CMK (cell line): ENCODE results near the gene SFRP5.
A peak's percentile ranks its signal among the peaks of the same experiment; 100 is the strongest.

ENCODE experiments used
- DNase-seq: peaks from one replicate; pipeline ENCODE4 v3.0.0-alpha.2; 2010; ENCODE audit warnings: low read depth

SFRP5 gene, protein sequence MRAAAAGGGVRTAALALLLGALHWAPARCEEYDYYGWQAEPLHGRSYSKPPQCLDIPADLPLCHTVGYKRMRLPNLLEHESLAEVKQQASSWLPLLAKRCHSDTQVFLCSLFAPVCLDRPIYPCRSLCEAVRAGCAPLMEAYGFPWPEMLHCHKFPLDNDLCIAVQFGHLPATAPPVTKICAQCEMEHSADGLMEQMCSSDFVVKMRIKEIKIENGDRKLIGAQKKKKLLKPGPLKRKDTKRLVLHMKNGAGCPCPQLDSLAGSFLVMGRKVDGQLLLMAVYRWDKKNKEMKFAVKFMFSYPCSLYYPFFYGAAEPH

DNA sequence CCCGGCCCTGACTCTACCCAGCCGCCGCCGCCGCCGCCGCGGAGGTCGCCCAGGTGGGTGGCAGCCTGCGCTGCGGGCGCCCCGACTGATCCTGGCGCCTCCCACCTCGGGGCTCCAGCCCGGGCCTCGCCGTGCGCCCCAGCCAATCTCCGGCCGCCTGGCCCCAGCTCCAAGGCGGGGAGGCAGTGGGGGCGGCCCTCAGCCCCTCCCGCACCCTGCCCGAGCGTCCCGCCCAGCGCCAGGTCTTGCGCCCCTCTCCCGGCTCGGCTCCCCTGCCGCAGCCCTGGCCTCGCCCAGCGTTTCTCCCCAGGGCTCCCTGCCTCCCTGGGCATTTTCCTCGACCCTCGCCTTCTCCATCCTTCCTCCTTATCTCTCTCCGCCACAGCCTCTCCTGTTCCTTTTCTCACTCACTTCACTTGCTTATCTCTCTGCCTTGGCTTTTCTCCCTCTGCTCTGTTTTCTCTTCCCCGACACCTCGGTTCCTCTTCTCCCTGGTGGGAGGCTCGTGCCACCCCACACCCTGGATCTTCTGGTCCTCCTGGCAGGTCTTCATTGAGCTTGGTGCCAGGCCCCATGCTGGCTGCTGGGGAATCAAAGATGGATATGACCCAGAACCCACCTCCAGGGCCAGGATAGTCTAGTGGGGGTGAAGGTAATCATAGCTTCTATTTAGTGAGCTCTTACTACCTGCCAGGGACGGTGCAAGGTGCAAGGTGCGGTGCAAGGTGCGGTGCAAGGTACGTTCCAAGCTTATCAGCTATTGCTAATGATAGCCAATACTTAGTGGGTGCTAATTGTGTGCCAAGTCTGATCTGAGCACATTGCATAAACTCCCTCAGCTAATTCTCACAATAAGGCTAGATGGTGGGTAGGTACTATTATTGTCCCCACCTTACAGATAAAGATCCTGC lies at the start of gene SFRP5:
TSS of gene SFRP5 (minus strand) at position 87 of the 911 bp plus-strand sequence. CDS start 166 bp downstream, outside the sequence.
- DNase-seq = peak; percentile 83

DNA sequence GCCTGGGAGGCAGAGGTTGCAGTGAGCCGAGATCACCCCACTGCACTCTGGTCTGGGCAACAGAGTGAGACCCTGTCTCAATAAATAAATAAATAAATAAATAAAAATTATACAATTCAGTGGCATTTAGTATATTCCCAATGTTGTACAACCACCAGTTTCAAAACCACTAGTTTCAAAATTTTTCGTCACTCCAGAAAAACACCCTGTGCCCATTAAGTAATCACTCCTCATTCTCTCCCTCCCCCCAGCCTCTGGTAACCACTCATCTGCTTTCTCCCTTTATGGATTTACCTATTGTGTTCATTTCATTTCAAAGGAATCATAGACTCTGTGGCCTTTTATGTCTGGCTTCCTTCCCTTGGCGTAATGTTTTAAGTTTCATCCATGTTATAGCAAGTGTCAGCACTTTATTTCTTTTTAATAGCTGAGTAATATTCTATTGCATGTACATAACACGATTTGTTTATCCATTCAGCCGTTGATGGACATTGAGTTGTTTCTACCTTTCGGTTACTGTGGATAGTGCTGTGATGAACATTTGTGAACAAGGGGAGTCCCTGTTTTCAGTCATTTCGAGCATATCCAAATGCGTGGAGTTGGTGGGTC lies 48.4 kb upstream of the SFRP5 start:
- DNase-seq = no peak

DNA sequence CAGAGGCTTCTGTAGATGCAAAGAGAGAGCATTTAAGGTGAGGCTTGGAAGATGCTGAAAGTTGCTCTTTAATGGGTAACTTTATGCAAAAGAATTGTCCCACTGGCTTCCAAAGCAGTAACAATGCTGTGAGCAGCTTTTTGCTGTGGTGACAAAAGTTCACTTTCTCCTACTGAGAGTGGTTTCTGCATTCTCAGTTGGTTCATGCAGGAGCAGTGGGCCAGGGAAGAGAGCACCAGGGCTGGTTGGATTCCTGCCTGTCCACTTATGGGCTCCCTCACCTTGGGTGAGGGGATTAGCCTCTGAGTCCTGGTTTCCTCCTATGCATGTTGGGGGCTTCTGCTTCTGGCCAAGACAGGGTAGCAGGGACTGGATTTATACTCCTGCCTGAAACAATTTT lies 46.8 kb upstream of the SFRP5 start:
- no peak for DNase-seq

DNA sequence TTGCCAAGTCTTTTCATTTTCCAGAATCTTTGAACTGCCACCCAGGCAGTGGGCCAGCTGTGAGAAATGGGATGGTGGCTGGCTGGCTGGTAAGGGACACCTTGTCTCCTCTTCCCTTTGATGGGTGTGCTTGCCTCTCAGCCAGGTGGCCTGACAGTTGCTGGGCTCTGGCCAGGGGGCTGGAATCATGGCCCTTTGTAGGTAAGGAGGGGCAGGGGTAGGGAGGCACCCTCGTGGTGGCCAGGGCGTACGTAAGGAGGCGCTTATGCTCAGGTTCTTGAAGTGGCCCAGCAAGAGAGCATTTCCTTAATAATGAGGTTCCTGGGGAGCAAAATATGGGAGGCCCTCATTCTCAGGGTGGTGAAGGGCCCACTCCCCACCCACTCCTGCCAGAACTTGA lies 44.8 kb upstream of the SFRP5 start:
- DNase-seq = no peak

DNA sequence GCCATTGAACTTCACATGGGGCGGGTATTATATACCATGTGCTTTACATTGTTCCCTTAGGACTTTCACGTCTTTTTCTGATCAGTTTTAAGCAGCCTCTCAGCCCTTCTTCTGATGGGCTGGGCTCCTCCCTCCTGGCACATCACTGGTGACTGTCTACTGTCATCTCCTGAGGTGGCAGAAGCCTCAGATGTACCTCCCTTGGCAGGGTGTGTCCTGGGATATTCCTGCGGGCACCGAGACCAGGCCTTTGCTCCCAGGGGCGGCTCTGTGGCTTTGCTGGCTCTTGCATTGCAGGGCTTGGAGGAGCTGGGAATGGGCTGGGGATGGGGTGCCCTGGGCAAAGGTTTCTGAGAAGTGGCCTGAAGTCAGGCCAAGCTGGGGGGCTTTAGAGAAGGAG lies 43.2 kb upstream of the SFRP5 start:
- no peak for DNase-seq

DNA sequence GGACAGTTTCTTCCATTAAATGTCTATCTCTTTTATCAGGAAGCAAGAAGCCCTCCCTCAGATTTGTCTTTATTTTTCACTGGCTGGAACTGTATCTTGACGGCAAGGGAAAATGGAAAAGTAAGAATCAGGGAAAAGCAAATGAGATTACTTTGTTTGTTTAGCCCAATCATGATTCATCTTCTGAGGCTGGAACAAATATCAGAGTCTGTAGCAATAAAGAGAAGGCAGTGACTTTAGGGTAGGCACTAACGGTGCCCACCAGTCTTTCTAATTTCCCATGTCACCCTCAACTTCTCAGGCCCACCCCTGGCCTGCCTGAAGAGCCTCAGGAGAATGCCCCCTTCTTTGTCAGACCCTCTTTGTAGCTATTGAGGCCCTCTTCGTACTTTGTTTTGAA lies 41.5 kb upstream of the SFRP5 start:
- no peak for DNase-seq

DNA sequence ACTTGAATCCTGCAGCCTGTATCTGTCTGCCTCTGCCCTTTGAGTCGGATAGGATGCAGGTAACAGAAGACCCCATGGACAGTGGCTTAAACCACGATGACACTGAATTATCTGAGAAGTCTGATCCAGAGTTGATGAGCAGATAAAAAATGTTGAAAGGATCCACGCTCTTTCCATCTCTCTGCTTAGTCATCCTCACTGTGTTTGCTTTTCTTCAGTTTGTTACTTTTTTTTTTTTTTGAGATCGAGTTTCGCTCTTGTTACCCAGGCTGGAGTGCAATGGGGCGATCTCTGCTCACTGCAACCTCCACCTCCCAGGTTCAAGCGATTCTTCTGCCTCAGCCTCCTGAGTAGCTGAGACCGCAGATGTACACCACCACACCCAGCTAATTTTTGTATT lies 40.9 kb upstream of the SFRP5 start:
- no peak for DNase-seq

DNA sequence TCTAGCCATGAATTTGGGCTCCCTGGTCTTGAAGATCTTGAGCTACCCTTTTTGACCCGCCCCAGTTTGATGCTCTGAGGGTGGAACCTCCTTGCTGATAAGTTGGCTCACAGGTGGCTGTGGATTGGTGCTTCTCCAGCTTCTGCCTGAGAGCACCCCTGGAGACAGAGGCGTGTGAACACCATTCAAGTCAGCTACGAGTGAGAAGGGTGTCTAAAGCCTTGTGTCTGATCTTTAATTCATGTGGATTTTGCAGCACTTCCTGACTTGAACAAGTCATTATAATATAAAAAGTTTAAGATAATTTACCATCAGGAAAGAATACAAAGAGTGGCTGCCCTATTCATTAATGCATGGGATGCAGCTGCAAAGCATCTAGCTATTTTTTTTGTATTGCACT lies 40.2 kb upstream of the SFRP5 start:
- no peak for DNase-seq

DNA sequence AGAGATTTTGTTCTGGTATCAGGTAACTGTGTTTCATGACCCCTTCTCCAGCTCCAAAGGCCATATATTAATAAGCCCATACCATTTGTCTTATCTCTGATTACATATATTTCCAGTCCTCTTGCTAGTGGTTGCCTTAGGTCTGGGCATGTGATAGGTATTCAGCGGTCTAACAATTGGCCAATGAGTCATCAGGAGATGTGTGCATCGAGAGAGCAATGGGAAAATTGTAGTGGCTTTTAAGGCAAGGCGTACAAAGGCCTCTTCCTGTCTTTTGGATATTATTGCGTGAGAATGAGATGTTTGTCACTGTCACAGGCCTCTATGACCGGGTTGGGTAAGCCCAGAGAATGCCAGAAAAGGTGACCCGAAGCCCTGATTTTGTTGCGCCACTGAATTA lies 38.6 kb upstream of the SFRP5 start:
- no peak for DNase-seq

DNA sequence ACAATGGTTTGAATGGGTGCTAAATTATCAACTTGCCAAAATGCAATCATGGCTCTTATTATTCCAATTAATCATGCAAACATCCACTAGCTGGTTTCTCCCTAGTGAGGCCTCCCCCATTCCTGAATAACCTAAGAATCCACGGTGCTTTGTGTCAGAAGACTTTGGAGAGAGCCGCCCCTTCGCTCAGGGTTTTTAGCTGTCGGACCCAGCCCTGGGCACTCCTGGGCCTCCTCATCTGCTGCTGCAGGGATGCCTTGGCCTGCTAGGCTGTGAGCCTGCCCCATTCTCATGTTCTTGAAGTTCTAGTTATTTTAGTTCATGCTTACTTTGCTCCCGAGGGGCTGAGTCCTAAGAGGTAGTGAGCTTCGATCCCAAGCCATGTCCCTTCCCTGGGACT lies 34.1 kb upstream of the SFRP5 start:
- no peak for DNase-seq

DNA sequence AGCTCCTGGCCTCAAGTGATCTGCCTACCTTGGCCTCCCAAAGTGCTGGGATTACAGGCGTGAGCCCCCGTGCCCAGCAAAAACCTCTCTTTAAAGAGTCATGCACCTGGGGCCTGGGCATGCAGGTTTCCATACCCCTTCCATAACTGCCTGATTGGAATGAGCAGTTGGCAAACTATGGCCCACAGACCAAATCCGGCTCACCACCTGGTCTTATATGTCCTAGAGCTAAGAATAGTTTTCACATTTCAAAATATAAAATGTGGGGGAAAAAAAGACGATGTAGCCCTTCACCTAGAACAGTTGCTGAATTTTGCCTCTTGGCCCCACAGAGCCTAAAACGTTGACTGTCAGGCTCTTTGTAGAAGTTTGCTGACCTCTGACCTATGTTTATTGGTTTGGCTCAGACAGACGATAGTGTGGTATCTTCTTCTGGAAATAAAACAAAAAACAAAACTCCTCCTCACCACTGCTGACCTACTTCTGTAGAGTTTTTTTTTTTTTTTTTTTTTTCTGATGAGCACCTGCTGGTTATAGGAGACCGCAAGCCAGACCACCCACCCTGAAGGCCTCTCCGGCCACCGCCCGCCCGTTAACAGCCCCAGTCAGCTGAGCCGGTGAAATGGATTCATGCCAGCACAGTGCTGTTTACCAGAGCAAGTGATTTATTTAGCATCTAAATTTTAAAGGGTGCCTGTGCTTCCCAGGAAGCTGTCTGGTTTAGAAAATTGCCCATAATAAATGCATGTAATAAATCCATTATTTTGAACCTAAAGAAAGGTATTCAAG lies 33.5 kb upstream of the SFRP5 start:
- DNase-seq = no peak

DNA sequence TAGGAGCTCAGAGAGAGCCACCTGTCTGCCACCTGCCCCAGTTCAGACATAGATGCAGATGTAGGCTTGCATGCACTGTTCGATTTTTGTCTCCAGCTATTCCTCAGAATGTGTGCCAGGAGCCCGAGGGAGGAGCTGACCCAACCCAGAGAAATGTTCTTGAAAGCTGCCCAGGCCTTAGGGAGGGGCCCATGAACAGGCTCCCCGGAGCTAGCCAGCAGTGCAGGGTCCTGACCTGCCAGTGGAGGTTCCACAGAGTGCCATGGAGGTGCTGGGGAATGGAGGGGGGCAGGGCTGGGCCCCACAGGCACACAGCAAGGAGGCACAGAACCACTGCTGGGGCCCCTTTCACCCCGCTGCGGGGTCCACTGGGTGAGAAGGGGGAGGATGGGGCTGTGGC lies 29.6 kb upstream of the SFRP5 start:
- no peak for DNase-seq

DNA sequence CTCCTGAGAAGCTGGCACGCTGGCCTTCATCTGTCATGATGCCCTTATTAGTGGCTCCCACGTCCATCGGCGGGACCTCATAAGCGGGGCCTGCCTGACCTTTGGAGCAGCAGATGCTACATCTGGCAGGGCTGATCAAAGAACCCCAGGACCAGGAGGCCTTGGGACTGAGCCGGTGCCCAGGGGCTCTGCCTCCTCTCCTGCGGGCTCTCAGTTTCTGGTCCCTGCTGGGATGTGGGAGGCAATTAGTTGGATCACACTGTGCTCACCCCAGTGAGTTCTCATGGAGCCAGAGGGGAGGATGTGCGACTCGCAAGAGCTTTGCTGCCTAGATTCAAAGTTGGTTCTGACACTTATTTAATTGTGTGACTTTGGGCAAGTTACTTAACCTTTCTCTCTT lies 28.7 kb upstream of the SFRP5 start:
- DNase-seq = no peak

DNA sequence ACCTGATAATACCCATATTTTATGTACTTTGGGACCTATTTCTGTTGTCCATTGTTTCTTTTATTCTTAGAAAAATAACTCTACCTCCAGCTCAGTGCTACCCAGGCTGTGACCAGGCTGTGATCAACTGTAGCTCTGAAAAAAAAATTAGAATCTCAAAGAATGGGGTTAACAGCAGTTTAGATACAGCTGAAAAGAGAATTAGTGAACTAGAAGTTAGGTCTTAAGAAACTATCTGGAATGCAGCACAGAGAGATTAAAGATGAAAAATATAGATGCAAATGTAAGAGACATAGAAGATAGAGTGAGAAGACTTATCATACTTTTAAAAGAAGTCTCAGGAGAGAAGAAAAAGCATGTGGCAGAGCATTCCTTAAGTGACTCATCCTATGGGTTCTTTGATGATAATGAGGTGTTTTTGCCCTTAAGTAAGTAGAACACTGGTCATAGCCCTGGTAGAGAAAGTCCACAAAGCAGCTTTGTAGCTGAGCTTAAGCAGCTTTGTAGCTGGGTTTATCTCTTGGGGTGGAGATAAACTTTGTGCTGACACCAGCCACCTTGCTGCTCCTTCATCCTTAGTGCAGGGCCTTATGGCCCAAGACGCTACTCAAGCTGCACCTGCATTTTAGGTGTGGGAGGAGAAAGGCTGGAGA lies 27.3 kb upstream of the SFRP5 start:
- DNase-seq = no peak

DNA sequence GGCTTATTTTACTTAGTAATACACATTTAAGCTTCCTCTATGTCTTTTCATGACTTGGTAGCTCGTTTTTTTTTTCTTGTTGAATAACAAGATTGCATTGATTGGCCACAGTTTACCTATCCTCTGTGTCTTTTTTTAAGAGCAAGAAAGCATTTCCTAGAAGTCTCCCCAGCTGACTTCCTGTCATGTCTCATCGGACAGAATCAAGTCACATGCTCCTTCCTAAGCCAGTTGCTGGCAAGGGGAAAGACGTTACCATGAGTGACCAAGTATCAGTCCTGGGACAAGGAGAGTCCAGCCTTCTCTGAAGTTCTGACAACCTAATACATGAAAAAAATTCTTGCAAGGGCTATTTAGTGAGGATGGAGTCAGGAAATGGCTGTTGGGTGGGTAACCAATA lies 24.9 kb upstream of the SFRP5 start:
- DNase-seq = no peak

DNA sequence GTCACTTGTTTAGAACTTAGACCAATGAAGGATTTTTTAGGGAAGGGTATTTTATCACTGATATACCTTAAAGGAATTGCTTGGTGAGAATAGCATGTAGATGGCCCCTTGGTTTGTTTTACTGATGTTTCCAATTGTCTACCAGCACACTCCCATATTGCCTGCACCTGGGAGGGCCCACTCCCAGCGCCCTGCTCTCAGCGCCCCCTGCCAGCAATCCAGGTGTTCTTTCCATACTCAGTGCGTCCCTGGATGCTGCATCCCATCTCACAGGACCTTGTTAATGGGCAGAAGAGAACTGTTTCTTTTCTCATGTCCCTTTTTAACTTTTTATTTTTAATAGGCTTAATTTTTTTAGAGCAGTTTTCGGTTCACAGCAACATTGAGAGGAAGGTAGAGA lies 24.1 kb upstream of the SFRP5 start:
- no peak for DNase-seq

DNA sequence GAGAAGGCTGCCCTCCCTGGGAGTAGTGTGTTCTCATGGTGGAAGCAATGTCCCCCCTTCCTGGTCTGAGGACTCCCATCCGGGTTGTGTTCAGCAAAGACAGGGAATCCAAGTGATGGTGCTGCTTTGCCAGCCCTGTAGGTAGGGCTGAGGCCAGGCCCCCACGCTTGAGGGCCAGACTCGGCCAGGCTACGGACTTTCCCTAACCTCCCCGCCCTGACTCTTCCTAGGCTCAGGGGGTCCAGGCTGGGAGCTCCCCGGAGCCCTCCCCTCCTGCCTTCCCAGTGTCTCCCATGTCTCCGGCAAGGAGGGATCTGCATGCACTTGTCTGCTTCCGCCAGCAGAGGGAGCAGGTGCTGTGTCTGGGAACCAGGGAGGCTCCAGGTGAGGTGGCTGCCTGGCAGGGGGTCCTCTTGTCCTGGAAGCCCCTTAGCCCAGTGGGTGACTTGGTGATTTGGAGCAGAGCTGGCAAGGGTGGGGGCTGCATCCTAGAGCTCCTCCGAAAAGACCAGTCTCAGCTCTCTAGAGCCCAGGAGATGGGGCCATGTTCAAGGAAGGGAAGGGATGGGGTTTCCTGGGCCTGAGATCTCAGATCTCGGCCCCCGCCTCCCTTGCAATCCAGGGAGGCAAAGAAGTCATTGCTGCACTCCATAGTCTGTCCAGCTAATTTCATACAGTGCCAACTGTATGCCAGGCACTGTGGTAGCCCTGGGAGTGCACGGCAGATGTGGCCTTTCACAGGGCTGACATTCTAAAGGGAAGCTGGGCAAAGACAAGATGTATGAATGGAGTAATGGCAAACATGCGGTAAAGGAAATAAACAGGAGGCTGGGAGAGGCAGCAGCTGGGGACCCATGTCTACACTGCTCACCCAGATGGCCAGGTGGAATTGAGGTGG lies 20.3 kb upstream of the SFRP5 start:
- no peak for DNase-seq

DNA sequence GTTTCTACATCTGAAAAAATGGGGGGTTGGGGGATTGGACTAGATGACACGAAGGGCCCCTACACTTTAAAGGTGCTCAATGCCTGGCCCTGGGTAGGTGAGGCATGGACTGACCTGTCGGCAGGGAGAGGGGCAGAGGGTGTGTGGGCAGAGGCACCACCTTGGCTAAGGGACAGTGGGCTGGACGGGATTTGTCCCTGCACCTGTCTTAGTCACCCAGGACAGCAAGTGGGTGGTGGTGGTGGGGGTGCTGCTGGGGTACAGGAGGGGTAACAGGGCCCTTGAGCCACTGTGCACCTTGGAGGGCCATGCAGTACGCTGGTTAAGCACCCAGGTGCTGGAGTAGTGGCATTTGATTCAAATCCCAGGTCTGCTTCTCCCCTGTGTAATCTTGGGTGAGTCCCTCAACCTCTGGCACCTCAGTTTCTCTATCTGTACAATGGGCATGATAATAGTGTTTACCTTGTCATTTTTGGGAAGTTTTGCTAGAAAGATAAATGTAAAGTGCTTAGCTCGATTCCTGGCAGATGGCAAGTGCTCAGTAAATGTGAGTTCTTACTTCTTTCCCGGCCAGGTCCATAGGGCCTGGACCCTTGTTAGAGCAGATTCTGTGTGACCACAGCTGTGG lies 18.1 kb upstream of the SFRP5 start:
- DNase-seq = no peak

DNA sequence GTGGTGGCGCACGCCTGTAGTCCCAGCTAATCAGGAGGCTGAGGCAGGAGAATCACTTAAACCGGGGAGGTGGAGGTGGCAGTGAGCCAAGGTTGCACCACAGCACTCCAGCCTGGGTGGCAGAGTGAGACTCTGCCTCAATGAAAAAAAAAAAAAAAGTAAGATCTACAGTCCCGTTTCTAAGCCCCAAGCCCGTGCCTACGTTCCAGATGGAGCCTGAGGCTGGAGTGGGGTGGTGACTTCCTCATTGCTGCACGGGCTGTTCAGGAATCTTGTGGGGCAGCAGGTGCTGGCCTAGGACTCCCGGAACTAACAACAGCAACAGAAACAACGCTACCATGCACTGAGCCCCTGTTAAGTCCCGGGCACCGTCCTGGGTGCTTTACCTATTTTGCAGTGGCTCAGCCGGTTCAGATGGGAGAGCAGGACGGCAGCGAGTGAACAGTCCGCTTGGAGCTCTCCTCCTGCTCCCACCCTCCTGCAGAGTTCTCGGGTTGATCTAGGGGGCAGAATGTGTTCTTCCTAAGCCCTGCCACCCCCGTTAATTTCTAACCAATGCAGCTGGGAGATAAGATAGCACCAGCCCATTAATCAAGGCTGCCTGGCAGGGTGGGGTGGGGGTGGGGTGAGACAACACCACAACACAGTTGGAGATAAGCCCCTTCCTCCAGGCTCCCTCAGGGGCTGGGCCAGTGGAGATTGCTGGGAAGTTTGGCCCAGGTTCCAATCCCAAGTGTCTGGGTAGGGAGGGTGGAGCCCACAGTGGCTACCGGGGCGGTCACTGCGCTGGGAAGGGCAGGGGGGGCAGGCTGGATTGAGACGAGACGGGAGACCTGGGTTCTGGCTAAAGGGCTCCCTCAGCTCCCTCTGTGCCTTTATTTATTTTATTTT lies 17.0 kb upstream of the SFRP5 start:
- peak; percentile 96 for DNase-seq
